RKO (cell line): ENCODE data around the gene DDI1.

Experiments used
- DNase-seq: peaks from one replicate; pipeline ENCODE4 v3.0.0-alpha.2; 2016; ENCODE audit warnings: low spot score

DDI1 gene

DNA sequence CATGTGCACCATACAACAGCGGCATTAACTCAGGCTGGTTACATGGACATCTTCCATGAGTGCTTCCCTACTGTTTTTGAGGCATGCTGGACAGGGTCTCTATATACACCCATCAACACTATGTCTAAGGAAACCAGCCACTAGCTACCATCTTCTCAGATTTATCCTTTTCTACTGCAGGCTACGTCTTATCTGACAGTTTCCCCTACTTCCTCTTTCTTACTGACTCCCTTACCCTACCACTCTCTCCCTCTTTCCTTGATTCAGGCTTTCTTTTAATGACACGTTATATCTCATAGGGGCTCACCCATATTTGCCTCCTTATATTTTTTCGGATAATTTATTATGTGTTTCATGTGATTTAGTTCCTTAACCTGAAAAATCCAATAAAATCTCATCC lies 41.8 kb downstream of the DDI1 start:
- no peak for DNase-seq

DNA sequence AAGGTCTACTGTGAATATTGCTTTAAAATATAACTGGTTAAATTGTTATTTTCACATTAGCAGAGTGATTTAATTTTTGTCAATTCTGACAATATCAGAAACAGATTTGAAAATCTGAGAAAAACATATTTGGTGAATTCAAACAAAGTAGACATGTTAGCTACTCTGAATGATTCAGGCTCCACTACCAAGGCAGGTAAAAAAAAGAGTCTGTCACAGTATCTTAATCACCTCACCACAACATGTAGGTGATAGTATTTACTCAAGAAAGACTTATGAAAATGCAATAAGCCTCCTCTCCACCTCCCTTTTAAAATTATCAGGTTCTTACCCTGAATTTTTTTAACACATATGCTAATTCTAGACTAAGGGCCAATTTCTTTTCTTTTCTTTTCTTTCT lies 42.6 kb downstream of the DDI1 start:
- no peak for DNase-seq

DNA sequence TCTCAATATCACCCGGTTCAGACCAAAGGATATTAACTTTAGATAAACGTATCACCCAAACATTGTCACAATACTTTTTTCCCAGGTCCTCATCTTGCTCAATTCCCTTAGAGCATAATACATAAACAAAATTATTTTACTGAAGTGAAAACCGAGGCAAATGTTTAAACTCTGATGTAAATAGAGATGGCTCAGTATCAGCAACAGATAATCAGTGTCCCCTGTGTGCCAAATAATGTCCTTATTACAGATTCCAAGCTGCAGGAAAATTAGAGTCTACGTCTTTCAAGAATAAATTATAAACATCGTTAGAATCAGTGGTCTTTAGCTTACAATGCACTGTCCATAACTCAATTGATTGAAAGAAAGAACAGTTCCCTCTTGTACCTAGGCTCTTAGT lies 50.2 kb downstream of the DDI1 start:
- no peak for DNase-seq
